GM18951 (cell line): ENCODE results near the gene RAD51B.

Experiments
- POLR2A ChIP-seq: IDR thresholded peaks from 4 replicates; pipeline ENCODE4 v1.6.1; 2011; ENCODE audit warnings: mild to moderate bottlenecking; ENCODE audit not compliant: insufficient read length, insufficient read depth; ENCODE audit errors: extremely low read depth
- in situ Hi-C: fragments of 300-500 bp; cut with MboI; formaldehyde crosslinking; loops from one replicate; pipeline ENCODE4 v1.12.0; 2022; ENCODE audit warnings: low sequenced_read_pairs, mixed read lengths, inconsistent platforms; ENCODE audit not compliant: unreplicated experiment

Gene RAD51B

DNA sequence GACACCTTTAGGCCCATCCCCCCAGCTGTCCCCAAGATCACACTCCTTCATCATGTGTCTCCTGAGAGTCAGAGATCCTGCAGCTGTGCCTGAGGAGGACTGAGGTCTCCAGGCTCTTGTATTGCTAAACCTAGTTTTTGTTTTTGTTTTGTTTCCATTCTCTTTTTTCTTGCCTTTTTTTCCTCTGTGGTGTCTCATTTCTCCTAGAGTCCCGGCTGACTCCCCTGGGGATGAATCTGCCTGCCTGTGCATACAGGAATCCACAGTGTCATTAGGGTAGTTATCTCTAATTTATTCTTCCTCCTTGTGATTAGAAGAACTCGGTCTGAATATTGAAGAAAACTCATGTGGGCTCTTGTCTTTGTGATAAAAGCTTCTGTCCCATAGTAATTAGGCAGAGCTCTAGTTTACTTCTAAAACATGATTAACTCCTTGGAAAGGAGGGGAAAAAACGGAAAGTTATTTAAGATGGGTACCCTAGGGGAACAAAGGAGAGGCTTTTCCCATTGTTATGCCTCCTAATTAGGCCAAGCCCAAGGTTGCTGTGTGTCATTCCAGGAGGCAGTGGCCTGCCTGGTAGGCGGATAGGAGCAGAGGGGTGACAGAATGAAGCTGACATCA, 630.1 kb downstream of the RAD51B start:
- in situ Hi-C loops, result no loop called here
- TF ChIP-seq POLR2A, result no peak

DNA sequence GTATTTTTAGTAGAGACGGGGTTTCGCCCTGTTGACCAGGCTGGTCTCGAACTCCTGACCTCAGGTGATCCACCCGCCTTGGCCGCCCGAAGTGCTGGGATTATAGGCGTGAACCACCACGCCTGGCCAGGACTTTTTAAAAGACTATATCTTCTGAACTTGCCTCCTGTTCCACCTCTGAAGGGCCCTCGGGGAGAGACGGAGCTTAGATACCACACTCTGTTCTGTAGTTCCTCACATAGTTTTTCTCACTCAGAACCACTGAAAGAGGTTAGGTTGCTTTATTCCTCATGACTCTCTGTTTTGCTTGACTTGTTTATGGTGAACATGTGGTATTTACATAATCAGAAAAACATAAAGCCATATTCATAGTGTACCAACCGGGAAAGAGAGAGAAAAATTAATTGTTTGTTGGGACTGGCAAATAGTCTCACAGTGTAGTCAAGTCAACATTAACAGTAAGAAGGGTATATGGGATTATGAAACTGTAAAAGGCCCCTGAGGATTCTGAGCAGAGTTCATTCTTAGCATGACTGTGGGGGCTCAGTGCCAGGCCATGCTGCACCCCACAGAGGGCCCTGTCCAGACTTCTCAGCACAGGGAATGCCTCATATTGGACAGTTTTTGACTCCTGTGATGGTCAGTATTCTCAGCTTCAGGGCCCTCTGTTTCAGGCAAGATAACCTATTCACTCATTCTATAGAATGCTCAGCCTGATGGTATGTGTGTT, 631.0 kb downstream of the RAD51B start:
- TF ChIP-seq POLR2A, result no peak
- in situ Hi-C loops, result no loop called here

DNA sequence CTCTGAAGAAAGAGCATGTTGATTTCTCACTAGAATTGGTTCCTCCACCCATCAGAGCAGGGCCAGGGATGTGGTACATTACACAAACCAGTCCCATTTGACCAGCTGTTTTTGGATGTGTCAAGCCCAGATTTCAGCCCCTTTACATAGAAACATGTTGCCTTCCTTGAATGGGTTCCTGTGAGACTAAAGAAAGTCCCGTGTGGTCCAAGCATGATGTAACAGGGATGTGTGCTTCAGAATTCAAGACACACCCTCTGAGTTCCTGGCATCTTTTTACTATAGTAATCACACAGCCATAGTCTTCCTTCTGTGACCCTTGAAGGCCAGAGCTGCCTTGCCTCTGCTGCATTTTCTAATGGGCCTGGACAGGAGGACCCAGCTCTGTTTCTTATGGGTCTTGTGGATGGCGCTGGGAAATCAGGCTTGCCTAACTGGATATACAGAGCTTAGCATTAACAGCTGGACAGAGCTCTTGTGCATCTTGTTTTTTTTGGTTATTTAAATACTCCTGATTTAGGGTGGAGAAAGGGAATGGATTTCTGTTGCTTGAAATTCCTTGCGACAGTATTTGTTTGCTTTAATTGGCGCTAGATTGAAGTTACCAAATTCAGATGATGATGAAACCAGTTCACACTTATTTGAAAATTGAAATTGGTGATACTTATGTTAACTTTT, 632.3 kb downstream of the RAD51B start:
- TF ChIP-seq POLR2A, result no peak
- in situ Hi-C loops, result no loop called here

DNA sequence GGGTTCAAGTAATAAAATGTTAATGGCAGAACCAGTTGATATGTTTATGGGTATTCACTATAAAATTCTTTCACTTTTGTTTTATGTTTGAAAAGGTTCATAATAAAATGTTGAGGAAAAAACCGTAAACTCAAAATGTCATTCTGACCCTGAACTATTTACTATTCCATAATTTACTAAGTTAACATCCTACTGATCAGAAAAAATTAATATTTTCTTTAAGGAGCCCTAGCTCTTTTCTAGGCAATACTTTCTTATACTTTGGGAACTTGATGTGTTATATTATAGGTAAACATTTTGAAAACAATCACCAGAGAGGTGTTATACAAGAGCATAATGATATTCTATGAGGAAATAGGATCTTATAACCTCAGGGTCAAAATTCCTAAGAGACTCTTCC, 638.7 kb downstream of the RAD51B start:
- in situ Hi-C loops, result no loop called here
- no peak for TF ChIP-seq POLR2A

DNA sequence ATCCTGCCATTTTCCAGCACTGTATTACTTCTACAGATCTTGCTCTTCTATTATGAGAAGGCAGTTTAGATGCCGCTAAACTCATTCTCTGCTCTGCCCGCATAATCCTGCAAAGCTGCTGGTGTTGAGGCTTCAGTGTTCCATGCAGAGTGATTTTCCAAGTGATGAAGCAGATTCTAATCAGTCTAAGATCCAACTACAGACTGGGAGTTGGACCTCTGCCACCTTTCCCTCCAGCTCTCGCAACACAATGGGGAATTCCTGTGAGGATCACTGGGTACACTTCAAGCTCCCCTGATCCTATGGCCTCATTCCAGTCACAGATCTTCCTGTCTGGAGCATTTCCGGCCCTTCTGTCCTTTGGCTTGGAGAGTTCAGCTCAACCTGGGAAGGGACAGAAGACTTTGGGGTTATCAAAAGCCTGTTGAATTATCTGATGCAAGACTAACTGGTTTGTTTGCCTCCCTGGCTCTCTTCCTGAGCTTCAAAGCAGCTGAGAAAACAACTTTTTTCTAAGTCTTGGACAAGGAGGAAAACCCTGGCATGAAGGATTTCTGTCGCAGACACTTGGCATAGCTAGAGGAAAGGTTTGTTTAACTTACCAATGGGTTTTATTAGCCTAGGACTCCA, 639.4 kb downstream of the RAD51B start:
- TF ChIP-seq POLR2A, result no peak
- in situ Hi-C loops, result no loop called here

DNA sequence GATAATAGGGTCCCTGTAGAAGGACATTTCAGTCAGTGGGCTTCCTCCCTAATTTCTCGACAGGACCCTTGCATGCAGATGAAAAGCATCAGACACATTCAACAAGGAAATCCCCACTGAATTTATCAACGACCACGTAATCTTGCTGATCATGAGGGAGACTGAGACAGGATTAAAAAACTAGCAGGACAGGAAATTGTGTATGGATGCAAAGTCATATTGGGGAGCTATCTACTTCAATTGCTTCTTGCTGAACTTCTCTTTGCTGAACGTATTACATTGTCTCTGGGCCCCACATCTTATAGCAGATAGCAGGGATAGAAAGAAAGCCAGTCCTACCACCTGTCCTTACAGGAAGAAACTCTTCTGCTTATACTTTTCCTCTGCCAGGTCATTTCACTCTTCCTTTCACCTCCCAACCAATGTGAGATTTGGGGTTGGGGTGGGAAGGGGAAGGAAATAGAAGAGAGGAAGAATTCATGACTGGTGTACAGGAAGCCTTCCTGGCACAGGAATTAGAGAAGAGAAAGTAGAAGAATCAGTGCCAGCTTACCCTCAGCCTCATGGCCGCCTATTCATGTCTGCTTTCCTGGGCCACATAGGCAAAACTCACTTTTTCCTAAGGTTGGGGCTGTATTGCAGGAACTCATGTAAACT, 640.0 kb downstream of the RAD51B start:
- no peak for TF ChIP-seq POLR2A
- in situ Hi-C loops, result no loop called here

DNA sequence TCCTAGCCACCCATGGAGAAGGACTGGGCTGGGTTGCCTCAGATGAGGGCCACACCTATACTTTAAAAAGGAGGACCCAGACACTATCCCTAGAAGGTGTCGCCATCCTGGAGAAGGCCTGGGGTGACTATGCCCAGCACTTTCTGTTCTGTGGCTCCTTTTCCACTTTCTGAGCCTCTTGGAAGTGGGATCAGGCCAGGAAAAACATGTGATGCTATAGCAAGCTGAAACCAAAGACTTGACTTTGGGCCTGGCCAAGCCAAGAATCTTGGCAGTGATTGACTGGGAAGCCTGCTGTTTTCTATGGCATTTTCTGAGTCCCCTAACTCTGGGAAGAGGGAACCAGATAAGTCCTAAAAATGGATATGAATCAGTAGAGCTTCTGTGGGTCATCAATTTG, 641.0 kb downstream of the RAD51B start:
- no peak for TF ChIP-seq POLR2A
- in situ Hi-C loops, result no loop called here

DNA sequence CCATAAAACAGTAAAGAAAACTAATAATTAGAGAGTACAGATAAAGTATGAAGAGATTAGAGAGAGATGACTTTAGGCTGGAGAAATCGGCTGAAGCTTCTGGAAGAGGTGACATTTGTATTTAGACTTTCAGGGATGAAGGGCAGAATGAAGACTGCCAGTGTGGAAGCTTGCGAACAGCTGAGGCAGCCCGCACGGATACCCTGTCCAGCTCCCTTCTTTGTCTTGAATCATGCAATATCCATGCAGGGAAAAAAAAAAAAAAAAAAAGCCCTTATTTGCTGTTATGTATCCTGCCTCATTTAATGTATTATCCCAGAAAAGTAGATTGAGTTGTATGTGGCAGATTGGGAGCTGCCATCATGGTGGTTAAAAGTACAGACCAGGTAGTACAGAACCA, 641.5 kb downstream of the RAD51B start:
- no peak for TF ChIP-seq POLR2A
- in situ Hi-C loops, result no loop called here

DNA sequence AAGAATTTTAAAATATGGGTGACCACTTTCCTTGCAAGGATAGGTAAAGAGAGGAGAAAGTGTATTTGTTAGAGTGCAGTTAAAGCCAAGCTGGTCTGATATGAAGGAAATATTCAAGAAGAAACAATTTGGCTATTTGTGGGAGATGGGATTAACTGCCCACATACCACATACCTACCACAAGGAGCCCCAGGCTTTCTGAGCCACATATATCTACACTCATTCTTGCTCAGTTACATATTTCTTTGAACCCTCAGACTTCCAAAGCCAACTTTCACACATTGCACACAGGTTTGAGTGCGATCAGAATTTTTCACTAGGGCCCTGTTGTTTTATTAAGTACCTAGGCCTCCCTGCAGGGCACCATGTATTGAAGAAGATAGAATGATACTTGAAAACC, 643.1 kb downstream of the RAD51B start:
- in situ Hi-C loops, result no loop called here
- no peak for TF ChIP-seq POLR2A

DNA sequence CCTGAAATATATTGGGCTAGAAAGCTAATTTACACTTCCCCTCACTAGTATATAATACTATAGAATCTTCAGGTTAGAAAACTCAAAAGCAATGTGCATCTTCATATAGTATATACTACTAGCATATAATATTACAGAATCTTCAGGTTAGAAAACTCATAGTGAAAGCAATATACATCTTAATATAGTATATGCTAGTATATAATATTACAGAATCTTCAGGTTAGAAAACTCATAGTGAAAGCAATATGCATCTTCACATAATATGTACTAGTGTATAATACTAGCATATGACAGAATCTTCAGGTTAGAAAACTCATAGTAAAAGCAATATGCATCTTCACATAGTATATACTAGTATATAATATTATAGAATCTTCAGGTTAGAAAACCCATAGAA, 643.7 kb downstream of the RAD51B start:
- TF ChIP-seq POLR2A, result no peak
- in situ Hi-C loops, result no loop called here

DNA sequence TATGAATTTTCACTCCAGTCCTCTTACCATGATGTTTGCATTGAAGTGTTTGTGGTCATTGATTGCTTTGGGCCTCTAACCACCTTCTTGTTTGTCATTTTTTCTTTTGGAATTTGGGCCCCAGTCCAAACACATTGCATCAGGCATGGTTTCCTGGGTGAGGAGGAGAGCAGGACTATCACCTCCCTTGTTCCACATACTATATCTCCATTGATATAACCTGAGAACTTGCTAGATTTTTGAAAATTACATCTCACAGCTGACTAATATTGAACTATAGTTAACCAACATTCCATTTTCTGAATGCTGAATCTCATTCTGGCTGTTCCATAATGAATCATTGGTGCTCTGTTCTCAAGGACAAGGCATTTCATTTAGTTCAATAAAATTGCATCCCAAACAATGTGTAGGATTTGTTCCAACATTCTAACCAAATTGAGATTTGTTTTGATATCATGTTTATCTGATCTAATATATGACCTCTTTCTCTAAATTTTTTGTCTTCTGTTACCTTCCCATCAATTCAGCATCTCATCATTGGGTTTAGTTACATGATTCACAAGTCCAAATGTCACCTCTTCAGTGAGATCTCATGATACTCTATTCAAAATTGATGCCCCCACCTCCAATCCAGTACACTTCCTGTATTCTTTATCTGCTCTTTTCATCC, 644.3 kb downstream of the RAD51B start:
- in situ Hi-C loops, result no loop called here
- TF ChIP-seq POLR2A, result no peak

DNA sequence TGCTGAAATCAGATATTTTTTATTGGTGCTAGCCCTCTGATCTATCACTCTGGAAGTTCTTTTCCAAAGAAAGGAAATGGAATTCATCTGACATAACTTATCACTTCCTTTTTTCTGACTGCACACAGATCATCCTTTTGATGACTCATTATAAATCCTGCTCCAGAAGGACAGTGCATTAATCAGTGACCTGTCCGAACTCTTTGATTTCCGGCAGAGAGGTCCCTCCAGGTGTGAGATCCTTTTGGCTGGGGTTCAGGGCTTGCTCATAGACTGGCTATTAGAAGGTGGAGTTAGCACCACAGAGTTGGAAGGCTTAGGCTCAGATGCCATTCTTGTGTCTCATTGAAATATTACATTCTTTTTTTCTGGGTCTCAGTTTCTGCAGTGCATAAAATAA, 645.1 kb downstream of the RAD51B start:
- in situ Hi-C loops, result no loop called here
- no peak for TF ChIP-seq POLR2A
